GM19372 (cell line): ENCODE results near the gene VSIG10.
"Not testable (repeated sequence)": the region's sequence is repeated elsewhere in the genome, so short reads cannot be mapped to it uniquely, and the experiment has no call there.

Source experiments
- ATAC-seq: cut with Tn5 transposase; IDR thresholded peaks from one replicate; pipeline ENCODE4 v1.9.1; 2021; ENCODE audit warnings: mild to moderate bottlenecking, low read depth, moderate library complexity; ENCODE audit not compliant: unreplicated experiment

Gene VSIG10, protein sequence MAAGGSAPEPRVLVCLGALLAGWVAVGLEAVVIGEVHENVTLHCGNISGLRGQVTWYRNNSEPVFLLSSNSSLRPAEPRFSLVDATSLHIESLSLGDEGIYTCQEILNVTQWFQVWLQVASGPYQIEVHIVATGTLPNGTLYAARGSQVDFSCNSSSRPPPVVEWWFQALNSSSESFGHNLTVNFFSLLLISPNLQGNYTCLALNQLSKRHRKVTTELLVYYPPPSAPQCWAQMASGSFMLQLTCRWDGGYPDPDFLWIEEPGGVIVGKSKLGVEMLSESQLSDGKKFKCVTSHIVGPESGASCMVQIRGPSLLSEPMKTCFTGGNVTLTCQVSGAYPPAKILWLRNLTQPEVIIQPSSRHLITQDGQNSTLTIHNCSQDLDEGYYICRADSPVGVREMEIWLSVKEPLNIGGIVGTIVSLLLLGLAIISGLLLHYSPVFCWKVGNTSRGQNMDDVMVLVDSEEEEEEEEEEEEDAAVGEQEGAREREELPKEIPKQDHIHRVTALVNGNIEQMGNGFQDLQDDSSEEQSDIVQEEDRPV

DNA sequence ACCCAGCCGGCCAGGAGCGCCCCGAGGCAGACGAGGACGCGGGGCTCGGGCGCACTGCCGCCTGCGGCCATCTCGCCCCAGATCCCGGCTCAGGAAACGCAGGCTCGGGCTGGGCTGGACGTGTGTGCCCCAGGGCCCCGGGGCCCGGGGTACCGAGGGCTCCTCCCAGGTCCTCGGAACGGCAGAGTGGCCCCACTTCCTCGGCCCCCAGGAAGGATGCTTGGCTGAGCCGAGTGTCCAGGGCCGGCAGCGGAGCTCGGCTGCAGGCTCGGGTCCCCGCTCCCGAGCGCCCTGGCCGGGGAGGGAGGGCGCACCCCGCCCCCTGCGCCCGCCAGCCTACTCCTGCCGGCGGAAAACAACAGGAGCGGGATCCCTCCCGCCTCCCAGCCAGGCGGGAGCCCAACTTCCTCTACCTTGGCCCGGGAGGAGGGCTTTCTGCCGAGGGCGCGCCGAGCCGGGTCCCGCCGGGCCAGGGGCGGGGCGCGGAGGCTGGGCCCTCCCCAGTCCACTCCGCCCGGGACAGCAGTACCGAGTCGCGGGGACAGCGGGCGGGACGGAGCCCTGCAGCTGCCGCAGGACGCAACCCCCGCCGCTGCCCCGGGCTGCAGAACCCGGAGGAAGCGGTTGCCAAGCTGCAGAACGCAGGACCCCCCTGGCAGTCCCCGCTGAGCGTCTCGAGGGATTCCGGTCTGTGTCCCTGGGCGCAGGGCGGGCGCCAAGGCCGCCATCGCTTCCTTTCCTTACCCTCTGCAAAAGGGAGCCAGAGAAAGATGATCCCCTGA, at the start of gene VSIG10:
Gene VSIG10 (minus strand): TSS at position 411 of the 782 bp plus-strand sequence. CDS start 340 bp downstream, at position 71.
- peak; percentile 58 for ATAC-seq

DNA sequence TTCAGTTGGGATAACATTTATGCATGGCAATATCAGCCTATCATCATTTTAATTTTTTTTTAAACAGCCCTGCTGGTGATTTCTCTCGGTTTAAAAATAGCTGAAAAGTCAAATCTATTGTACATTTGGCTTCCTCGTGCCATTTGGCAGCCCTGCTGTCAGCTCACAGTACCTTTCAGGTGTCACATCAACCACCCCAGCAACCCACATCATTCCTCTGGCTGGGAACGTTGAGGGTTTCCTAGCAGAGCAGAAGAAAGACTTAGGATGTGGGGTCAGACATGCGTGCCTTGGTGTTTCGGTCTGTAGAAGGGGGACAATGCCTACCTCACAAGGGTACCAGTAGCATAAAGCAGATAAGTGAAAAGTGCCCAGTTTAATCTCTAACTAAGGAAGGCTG, 47.9 kb upstream of the VSIG10 start:
- no peak for ATAC-seq

GRCh38 chr12:118150625-118151024, 46.8 kb upstream of the VSIG10 start:
- ATAC-seq = no peak

DNA sequence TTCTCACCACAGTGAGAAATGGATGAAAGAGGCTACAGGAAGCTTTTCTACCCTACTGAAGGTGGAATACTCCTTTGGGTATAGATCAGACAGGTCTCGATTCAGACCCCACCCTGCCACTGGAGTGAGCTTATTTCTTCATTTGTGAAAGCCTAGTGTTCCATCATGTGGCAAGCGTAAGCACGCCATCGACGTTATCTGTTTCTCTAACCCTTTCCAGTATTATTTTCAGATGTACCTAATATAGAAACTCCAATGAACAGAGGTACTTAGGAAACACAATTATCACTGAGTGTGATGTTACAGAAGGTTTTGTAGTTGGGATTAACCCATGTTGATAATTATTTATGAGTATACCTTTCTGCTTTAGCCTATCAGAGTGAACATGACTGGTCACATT, 44.5 kb upstream of the VSIG10 start:
- no peak for ATAC-seq

DNA sequence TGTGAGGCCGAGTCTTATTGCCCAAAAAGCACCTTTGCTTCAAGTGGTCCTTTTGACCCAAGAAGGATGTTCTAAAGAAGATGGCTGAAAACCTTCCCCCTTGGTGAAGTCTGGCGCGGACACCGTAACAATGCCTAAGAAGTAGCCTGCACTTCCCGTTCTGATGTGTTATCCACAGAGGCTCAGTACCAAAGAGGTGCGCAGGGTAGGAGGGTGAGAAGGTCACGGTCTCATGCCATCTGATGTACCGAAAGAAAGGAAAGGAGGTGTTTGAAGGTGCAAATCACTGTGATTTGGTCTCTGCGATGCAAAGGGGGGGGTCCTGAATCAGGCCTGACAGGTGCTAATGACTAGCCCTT, 42.0 kb upstream of the VSIG10 start:
- ATAC-seq = no peak

DNA sequence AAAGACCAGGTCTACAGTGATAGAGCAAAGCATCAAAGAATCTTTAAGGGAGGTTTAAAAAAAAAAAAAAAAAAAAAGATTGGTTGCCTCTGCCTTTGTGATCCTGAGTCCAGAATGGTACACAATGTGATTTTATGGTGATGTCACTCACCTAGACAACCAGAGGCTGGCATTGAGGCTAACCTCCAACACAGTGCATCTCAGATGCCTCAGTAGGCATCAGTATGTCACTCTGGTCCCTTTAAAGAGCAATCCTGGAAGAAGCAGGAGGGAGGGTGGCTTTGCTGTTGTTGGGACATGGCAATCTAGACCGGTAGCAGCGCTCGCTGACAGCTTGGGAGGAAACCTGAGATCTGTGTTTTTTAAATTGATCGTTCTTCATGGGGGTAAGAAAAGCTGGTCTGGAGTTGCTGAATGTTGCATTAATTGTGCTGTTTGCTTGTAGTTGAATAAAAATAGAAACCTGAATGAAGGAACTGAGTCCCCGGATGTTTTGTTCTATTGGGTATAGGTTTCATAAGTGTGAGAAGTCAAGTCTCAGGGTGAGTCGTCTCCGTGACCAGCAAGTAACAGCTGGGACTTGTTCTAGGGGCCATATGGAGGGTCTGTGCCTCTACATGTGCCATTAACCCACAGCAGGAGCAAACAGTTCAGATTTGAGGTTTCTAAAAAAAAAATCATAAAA, 41.4 kb upstream of the VSIG10 start:
- ATAC-seq = no peak

GRCh38 chr12:118144499-118144898, 40.7 kb upstream of the VSIG10 start:
- no peak for ATAC-seq

- ATAC-seq = no peak
Measured at GRCh38 chr12:118140825-118141224, 37.0 kb upstream of the VSIG10 start.

DNA sequence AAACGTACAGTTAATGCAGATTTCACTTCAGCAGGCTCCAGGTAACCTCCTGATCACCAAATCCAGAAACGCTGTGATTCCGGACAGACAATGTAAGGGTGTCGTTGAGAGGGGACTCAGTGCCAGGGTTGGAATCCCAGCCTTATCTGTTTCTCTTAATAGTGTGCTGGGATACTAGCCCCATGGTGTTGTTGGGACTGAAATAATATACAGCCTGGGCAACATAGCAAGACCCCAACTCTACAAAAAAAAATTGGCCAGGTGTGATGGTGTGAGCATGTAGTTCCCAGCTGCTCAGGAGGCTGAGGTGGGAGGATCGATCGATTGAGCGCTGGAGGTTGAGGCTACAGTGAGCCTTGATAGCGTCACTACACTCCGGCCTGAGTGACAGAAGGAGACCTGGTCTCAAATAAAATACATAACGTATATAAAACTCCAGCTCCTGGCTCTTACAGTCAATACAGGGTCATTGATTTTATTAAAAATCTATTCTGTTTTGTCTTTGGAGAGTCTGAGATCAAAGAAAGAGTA, 33.4 kb upstream of the VSIG10 start:
- ATAC-seq = no peak

DNA sequence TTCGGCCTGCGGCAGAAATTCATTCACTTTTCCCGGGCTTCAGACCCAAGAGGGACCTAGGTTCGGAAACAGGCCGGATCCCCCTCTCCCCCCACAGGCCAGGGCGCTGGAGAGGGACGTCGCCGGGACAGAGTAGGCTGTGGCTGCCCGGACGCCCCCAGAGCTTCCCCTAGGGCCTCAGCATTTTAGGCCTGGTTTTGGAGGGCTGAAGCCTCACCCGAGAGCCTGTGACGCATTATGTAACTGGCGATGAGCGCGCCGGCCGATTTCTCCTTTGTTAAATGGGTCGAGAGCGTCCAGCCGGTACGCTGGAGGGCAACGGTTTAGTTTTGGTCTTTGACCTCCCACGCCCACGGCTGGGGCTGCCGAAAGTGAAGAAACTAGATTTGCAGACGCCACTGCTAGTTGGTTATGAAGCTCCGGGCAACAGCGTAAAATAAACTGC, 32.8 kb upstream of the VSIG10 start:
- peak; percentile 35 for ATAC-seq

DNA sequence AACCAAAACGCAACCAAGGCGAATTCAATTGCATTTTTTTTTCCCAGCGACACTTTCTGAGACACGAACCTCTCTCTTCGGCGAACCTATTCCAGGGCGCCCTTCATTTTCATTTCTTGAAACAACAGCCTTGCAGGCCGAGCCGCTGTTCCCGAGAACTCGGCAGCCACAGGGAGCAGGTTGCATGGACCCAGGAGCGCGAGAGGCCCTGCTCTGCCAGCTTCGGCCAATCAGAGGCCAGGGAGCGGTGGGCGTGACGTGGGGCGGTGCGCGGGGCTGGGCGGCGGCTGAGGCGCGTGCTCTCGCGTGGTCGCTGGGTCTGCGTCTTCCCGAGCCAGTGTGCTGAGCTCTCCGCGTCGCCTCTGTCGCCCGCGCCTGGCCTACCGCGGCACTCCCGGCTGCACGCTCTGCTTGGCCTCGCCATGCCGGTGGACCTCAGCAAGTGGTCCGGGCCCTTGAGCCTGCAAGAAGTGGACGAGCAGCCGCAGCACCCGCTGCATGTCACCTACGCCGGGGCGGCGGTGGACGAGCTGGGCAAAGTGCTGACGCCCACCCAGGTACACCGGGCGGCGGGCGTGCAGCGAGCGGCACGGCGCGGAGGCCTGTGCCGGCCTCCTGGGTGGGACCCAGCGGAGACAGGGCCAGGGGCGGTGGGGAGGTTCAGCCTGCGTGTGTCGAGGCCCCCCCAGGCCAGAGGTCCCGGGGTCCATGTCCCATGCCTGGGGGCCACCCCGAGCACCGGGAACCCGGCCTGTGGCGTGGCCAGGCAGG, 32.2 kb upstream of the VSIG10 start, which contains the start of gene PEBP1:
Gene PEBP1 (plus strand): TSS at position 337 of the 771 bp plus-strand sequence. CDS start 86 bp downstream, at position 423.
- ATAC-seq = peak; percentile 97

- not testable (repeated sequence) for ATAC-seq
Measured at GRCh38 chr12:118129436-118129835, 25.6 kb upstream of the VSIG10 start.

- no peak for ATAC-seq
Measured at GRCh38 chr12:118127867-118128266, 24.1 kb upstream of the VSIG10 start.

GRCh38 chr12:118126119-118126757, 22.4 kb upstream of the VSIG10 start:
- ATAC-seq = no peak

- ATAC-seq = no peak
Measured at GRCh38 chr12:118125743-118126118, 21.9 kb upstream of the VSIG10 start.

DNA sequence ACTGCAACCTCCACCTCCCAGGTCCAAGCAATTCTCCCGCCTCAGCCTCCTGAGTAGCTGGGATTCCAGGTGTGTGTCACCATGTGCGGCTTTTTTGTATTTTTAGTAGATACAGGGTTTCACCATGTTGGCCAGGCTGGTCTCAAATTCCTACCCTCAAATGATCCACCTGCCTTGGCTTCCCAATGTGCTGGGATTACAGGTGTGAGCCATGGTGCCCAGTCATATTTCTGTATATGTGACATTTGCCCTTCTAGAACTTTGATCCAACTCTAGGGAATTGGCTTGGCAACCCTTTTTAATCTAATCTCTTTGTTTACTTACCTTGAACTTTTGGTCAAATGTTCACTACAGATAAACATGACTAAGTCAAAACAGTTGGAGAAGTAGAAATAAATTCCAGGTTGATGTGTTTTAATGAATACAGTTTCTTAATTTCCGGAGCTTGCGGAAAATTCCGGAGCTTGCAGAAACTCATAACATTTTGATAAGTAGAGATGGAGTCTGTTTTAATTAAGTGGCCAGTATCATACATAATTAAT, 20.6 kb upstream of the VSIG10 start:
- ATAC-seq = no peak

GRCh38 chr12:118122264-118122663, 18.5 kb upstream of the VSIG10 start:
- no peak for ATAC-seq

GRCh38 chr12:118120579-118121363, 17.0 kb upstream of the VSIG10 start:
- ATAC-seq = no peak
